C4-2B (cell line): ENCODE data around the gene EPHB2.

Source experiments
- H3K27ac ChIP-seq: fragments of 450-650 bp; 2 replicates; pipeline ENCODE4 v1.5.1; 2017
- ZFX ChIP-seq: fragments of 450-650 bp; IDR thresholded peaks from 2 replicates; pipeline ENCODE4 v1.6.1; 2017
- TF ChIP-seq, protein P1 (sequence below): fragments of 450-650 bp; conservative IDR thresholded peaks from 2 replicates; pipeline ENCODE4 v1.5.1; 2017; ENCODE audit warnings: mild to moderate bottlenecking

EPHB2 gene

DNA sequence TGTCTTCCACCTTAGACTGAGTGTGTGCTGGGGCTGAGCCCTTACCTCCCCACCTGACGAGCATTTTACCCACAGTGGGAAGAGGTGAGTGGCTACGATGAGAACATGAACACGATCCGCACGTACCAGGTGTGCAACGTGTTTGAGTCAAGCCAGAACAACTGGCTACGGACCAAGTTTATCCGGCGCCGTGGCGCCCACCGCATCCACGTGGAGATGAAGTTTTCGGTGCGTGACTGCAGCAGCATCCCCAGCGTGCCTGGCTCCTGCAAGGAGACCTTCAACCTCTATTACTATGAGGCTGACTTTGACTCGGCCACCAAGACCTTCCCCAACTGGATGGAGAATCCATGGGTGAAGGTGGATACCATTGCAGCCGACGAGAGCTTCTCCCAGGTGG, 73.7 kb downstream of the EPHB2 start:
- TF ChIP-seq ZFX: no peak
- TF ChIP-seq, protein P1, sequence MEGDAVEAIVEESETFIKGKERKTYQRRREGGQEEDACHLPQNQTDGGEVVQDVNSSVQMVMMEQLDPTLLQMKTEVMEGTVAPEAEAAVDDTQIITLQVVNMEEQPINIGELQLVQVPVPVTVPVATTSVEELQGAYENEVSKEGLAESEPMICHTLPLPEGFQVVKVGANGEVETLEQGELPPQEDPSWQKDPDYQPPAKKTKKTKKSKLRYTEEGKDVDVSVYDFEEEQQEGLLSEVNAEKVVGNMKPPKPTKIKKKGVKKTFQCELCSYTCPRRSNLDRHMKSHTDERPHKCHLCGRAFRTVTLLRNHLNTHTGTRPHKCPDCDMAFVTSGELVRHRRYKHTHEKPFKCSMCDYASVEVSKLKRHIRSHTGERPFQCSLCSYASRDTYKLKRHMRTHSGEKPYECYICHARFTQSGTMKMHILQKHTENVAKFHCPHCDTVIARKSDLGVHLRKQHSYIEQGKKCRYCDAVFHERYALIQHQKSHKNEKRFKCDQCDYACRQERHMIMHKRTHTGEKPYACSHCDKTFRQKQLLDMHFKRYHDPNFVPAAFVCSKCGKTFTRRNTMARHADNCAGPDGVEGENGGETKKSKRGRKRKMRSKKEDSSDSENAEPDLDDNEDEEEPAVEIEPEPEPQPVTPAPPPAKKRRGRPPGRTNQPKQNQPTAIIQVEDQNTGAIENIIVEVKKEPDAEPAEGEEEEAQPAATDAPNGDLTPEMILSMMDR: no peak
- no peak overlapping the region for H3K27ac ChIP-seq

DNA sequence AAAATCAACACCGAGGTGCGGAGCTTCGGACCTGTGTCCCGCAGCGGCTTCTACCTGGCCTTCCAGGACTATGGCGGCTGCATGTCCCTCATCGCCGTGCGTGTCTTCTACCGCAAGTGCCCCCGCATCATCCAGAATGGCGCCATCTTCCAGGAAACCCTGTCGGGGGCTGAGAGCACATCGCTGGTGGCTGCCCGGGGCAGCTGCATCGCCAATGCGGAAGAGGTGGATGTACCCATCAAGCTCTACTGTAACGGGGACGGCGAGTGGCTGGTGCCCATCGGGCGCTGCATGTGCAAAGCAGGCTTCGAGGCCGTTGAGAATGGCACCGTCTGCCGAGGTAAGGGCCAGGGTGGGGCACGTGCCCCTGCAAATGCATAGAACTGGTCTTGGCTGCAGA, 74.1 kb downstream of the EPHB2 start:
- H3K27ac ChIP-seq: no peak overlapping the region
- TF ChIP-seq ZFX: no peak
- TF ChIP-seq, protein P1: no peak

DNA sequence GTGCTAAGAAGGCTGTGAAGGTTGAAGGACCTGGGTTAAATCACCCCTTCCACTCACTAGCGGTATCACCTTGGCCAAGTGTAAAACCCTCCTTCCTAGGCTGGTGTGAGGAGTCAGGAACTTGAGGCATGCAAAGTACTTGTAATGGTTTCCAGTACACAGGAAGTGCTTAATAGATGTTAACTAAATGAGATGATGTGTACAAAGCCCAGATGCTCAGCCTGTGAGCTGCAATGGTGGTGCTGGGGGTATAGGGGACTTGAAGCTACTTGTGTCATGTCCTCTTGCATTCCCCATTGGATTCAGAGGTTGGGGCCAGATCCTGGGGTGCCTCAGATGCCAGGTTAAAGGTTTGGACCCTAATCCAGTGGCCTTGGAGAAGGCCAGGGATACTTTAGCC, 75.5 kb downstream of the EPHB2 start:
- TF ChIP-seq ZFX: no peak
- TF ChIP-seq, protein P1: no peak

DNA sequence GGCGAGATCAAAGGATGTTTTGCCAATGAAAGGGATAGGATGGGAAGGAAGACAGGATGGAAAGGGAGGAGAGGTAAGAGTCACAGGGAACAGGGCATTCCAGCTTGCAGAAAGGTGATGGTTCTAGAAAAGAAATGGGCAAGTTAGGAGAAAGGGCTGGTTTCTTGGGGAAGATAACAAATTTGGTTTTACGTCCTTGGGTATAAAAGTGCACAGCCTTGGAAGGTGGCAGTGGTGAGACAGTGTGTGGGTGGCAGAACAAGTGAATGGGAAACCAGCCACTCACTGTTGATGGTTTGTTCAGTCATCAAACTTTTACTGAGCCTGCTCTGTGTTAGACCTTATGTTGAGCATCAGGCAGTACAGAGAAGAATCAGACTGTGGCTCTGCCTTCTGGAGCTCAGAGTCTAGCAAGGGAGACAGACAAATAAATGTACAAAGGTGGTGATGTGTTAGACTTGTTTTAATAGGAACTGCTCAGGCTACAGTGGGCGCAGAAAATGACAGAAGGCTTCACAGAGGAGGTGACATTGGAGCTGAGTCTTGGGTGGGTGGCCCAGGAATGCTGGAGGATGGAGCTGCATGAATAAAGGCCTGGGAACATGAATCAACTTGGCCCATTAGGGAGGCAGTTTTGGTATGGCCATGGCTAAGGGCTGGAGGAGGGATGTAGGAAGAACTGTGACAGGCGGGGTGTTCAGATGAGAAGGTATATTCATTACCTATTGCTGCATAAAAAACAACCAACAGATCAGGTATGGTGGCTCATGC, 76.3 kb downstream of the EPHB2 start:
- H3K27ac ChIP-seq: no peak overlapping the region
- TF ChIP-seq ZFX: no peak
- TF ChIP-seq, protein P1: no peak

More for the DNA sequence above, 75.5 kb downstream of the EPHB2 start:
- no peak overlapping the region for H3K27ac ChIP-seq

DNA sequence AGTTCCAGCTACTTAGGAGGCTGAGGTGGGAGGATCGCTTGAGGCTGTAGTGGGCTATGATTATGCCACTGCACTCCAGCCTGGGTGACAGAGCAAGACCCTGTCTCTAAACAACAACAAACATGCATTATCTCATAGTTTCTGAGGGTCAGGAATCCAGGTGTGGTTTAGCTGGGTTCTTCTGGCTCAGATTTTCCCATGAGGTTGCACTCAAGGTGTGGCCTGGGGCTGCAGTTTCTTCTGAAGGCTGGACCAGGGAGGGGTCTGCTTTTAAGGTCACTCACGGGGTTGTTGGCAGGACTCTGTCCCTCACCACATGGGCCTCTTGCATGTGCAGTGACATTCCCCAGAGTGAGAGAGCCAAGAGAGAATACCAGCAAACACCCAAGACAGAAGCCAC, 77.0 kb downstream of the EPHB2 start:
- no peak for TF ChIP-seq ZFX
- TF ChIP-seq, protein P1: no peak
- no peak overlapping the region for H3K27ac ChIP-seq

DNA sequence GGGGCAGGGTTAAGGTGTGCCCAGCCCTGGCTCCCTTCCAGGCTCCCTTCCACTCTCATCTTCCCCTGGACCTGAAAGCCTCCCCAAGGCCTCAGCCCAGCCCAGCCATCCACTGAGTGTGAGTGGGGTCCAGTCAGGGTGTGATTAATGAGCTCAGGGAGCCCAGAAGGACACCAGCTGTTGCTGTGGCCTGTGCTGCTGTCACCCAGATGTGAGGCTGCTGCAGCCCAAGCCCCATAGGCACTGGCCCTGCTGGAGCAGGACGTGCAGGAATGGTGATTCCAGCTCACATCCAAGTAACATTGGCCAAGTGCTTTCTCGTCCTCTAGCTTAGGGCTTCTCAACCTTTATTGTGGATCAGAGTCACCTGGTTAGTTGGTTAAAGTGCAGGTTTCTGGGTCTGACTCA, 77.6 kb downstream of the EPHB2 start:
- H3K27ac ChIP-seq: no peak overlapping the region
- TF ChIP-seq ZFX: no peak

GRCh38 chr1:22789356-22789994, 78.8 kb downstream of the EPHB2 start:
- TF ChIP-seq, protein P1: no peak
- no peak for TF ChIP-seq ZFX

More at GRCh38 chr1:22789356-22789994, 78.8 kb downstream of the EPHB2 start:
- no peak overlapping the region for H3K27ac ChIP-seq
